Psoas muscle (tissue), 8 donors: ENCODE data around the gene GARS1. TPM values are rescaled to one million over a fixed set of nuclear protein-coding genes. Genes with fewer than 3 reads are reported as not detected.

Experiments
- ATAC-seq, 4 donors: fragments of 200-7000 bp; cut with Tn5 transposase; one replicate each; pipeline ENCODE4 v1.9.1; 2020; ENCODE audit warnings: moderate library complexity in 3 of 4, mild to moderate bottlenecking in 2 of 4
- DNase-seq, 2 donors: peaks; one replicate each; pipeline ENCODE4 v3.0.0-alpha.2; 2020
- H3K27ac ChIP-seq: fragments of 200-600 bp; one replicate; pipeline ENCODE4 v1.8.0; 2022
- H3K27me3 ChIP-seq, 3 donors: fragments of 200-600 bp in 1 of 3; one replicate each; pipeline versions ENCODE4 v1.6.1 to v1.8.0; 2013 to 2022; ENCODE audit warnings: low read length in 2 of 3, mild to moderate bottlenecking in 2 of 3, moderate library complexity in 1 of 3; ENCODE audit not compliant: insufficient read depth in 3 of 3
- H3K36me3 ChIP-seq, 2 donors: fragments of 200-600 bp in 1 of 2; one replicate each; pipeline versions ENCODE4 v1.6.1 to v1.8.0; 2013 to 2022; ENCODE audit warnings: low read depth in 1 of 2, mild to moderate bottlenecking in 1 of 2, moderate library complexity in 1 of 2; ENCODE audit not compliant: insufficient read depth in 1 of 2
- H3K4me1 ChIP-seq: fragments of 200-600 bp; one replicate; pipeline ENCODE4 v1.8.0; 2022
- H3K4me3 ChIP-seq: fragments of 200-600 bp; one replicate; pipeline ENCODE4 v1.8.0; 2022; ENCODE audit warnings: mild to moderate bottlenecking
- H3K9me3 ChIP-seq: fragments of 200-600 bp; one replicate; pipeline ENCODE4 v1.8.0; 2022
- WGBS, 3 donors: extraction: QIAGEN DNeasy Blood & Tissue Kit; methylation state at CpG; one replicate each; pipeline versions ENCODE4 v1.1.6 to v1.1.7; 2013; 5-methylcytosine and 5-hydroxymethylcytosine counted together
- intact Hi-C, 2 donors: fragments of 100-400 bp; cut with DNase I; formaldehyde crosslinking; loops; one replicate each; pipeline versions ENCODE4 v1.11.0 to v1.14.2; 2022
- polyA plus RNA-seq, 3 donors: library from polyadenylated mRNA; stranded (reverse); fragments of 200-250 nt; gene quantifications; one replicate each; pipeline ENCODE4 v1.2.3, GENCODE V29; 2013
- total RNA-seq, 4 donors: library from RNA; stranded (reverse); fragmentation: NEBNext Ultra II Directional in 2 of 4; extraction: Animal tissue kit (Norgen Biotek cat#: 25700) in 2 of 4; gene quantifications; one replicate each; pipeline versions ENCODE4 v1.2.1 to v1.2.4, GENCODE V29; 2021 to 2023
- TF ChIP-seq, protein P1 (sequence below): fragments of 200-600 bp; IDR thresholded peaks from one replicate; pipeline ENCODE4 v1.8.0; 2022; ENCODE audit warnings: antibody characterized with exemption
- donor health status: healthy with polysubstance abuse.
- donor health status: DM: no; HTN: no; CAD: no; lungs with moderate emphysema.
- donor health status: Bipolar disorder and iron deficiency.
- donor health status: healthy.
- donor health status: DM: yes; HTN: yes; CAD: no.
- donor health status: DM: no; HTN: no; CAD: no.
- donor health status: DM: no; HTN: no; CAD: no.
- donor health status: DM: yes; HTN: yes; CAD: no.

The GARS1 gene
- total and polyA plus RNA-seq, 7 donors, result 44.5 to 146 (median 65.5) TPM

DNA sequence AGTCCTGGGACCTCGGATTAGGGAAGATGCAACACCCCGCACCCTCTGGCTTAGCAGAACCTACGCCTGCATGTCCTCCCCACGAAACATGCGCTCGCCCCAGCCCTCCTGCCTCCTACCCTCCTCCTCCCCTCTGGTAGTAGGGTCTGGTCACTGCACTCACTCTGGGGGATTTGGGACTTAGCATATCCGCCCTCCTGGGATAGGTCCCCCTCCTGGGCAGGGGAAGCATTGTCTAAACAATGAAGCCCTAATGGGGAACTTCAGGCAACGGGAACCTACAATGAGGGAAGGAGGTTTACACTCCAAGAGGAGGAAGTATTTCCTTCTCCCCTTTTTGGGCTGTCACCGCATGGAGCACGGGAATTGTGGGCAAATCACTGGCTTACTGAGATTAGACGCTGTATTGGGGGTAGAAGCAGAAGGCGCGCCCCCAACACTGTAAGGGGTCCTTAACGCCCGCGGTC, 86.7 kb downstream of the GARS1 start:
- TF ChIP-seq, protein P1, sequence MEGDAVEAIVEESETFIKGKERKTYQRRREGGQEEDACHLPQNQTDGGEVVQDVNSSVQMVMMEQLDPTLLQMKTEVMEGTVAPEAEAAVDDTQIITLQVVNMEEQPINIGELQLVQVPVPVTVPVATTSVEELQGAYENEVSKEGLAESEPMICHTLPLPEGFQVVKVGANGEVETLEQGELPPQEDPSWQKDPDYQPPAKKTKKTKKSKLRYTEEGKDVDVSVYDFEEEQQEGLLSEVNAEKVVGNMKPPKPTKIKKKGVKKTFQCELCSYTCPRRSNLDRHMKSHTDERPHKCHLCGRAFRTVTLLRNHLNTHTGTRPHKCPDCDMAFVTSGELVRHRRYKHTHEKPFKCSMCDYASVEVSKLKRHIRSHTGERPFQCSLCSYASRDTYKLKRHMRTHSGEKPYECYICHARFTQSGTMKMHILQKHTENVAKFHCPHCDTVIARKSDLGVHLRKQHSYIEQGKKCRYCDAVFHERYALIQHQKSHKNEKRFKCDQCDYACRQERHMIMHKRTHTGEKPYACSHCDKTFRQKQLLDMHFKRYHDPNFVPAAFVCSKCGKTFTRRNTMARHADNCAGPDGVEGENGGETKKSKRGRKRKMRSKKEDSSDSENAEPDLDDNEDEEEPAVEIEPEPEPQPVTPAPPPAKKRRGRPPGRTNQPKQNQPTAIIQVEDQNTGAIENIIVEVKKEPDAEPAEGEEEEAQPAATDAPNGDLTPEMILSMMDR, result no peak
- Histone ChIP-seq H3K4me3 (peak overlapping the region; percentile 65), H3K36me3 (no peaks in the 10 kb centered on the region), H3K27ac (no peak overlapping the region), H3K9me3 (no peaks in the 10 kb centered on the region), H3K4me1 (peaks cover 21% of the 10 kb centered on the region), H3K27me3 (peaks cover 0 to 21% (median 2%) of the 10 kb centered on the region in 3 donors)
- intact Hi-C loops, result loop anchor here in 1 of 2 donors (5.0 kb wide), 1 partner anchor 61 kb away; no protein-coding TSS in a partner anchor
- no peak for ATAC-seq
- DNase-seq, result no peak
- WGBS, 3 donors, result 24 to 36% (median 25%) methylated on average over 15 to 16 of the region's 16 CpGs

DNA sequence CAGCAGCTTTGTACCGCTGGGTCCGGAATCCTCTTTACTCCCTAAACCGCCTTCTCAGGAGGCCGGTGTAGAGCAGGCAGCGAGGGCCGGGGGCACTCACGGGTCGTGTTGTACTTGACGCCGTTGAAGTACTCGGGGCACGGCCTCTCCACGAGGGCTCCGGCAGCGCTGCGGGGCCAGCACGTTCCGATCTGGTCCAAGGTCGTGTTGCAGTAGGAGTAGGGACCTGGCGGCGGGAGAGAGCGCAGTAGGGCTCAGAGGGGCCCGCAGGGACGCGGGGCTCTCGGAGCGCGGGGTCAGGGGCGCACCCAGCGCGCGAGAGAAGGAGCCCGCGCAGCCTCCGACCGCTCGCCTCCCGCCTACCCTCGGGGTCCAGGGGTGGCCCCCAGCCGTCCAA, 87.1 kb downstream of the GARS1 start:
- WGBS, 3 donors, result 1 to 6% (median 3%) methylated on average over 24 to 40 of the region's 40 CpGs

DNA sequence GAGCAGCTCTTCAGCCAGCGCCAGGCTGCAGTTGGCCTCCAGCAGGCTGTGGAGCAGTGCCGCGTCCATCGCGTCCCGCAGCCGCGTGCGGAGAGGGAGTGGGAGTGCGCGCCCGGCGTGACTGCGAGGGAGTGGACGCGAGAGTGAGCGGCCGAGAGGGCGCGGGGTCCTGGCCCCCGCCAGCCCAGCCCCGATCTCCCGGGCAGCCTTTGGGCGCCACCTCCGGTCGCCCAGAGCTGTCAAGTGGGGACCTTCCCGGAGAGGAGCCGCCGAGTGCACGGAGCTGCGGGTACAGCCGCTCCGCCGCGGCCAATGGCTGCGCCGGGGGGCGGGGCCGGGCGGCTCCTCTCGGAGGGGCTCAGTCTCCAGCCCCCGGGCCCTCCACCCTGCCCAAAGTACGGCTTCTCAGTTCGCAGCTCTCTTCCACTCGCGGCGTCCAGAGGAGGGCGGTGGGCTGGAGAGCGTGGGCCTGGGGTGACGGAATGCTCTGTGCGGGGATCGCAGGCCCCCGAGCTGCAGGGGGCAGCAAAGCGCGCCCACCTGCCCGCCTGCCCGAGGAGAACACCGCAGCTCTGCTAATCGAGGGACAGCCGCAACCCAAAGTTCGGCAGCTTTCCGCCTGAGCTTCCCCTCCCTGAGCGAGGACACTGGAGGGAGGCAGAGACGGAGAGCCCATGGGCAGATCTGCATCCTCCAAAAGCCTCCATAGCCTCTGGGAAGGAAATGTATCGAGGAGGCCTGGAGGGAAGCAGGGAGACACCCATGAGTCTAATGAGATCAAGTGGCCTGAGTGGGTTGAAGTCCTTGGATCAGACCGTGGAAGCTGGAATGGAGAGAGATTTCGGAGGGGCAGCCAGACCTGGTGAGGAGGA, 87.8 kb downstream of the GARS1 start, which contains the start of gene CRHR2:
Gene CRHR2, minus strand, starts transcription at position 245 of the 872 bp plus-strand sequence. Its CDS starts 176 bp downstream, at position 69.
- Histone ChIP-seq H3K27ac (no peak within 1 kb of the TSS), H3K4me3 (peak within 1 kb of the TSS; percentile 65), H3K4me1 (peaks cover 21% of the 10 kb centered on the region), H3K27me3 (peaks cover 0 to 21% (median 2%) of the 10 kb centered on the region in 3 donors), H3K9me3 (no peaks in the 10 kb centered on the region), H3K36me3 (no peaks in the 10 kb centered on the region)
- TF ChIP-seq, protein P1, result peak; percentile 54
- WGBS, 3 donors, result 5 to 9% (median 7%) methylated on average over 54 to 67 of the region's 67 CpGs
- ATAC-seq (peak; percentile 67 to 88 (median 76)), DNase-seq (peak in 1 of 2 donors; percentile 26)
- intact Hi-C loops, result loop anchor here (2.0 to 5.0 kb wide), 2 partner anchors 58 to 60 kb away; no protein-coding TSS in a partner anchor

More for the DNA sequence above, 87.1 kb downstream of the GARS1 start:
- Histone ChIP-seq H3K4me1 (peaks cover 21% of the 10 kb centered on the region), H3K27me3 (peaks cover 0 to 21% (median 2%) of the 10 kb centered on the region in 3 donors), H3K36me3 (no peaks in the 10 kb centered on the region), H3K9me3 (no peaks in the 10 kb centered on the region), H3K27ac (no peak overlapping the region), H3K4me3 (peak overlapping the region; percentile 65)
- no peak for DNase-seq
- TF ChIP-seq, protein P1, result no peak
- intact Hi-C loops, result loop anchor here (2.0 to 5.0 kb wide), 2 partner anchors 59 to 60 kb away; no protein-coding TSS in a partner anchor
- peak; percentile 25 to 46 (median 26) for ATAC-seq

DNA sequence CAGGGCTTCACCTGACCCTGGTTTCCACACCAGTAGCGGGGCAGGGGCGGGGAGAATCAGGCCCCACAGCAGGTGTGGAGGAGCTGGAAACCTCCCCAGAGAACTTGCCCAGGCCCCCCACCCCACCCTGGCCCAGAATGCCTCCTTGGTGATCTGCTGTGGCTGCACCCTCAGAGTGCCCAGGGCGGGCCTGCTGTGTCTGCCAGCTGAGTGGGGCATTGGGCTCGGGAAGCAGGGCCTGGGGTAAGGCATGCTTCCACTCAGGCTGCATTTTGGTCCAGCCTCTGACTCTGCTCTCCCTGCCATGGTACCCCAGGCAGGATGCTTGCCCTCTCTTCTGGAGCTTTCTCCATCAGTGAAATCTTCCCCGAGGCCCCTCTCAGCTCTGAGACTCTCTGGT, 88.6 kb downstream of the GARS1 start:
- Histone ChIP-seq H3K4me1 (peaks cover 21% of the 10 kb centered on the region), H3K27ac (no peak overlapping the region), H3K9me3 (no peaks in the 10 kb centered on the region), H3K36me3 (no peaks in the 10 kb centered on the region), H3K4me3 (peak overlapping the region; percentile 65), H3K27me3 (peaks cover 0 to 21% (median 2%) of the 10 kb centered on the region in 3 donors)
- WGBS, 3 donors, result 82 to 91% (median 89%) methylated on average over 5 of the region's 5 CpGs
- ATAC-seq (no peak), DNase-seq (no peak)
- intact Hi-C loops, result loop anchor here (2.0 to 5.0 kb wide), 2 partner anchors 57 to 59 kb away; no protein-coding TSS in a partner anchor
- TF ChIP-seq, protein P1, result no peak

Other genes starting within 250 kb of the GARS1 start
- gene NOD1, start 116.1 kb upstream of the GARS1 start, total RNA-seq, result 1 to 10 TPM; 2.5 to 4.1 (median 2.9) TPM
- gene NOD1, start 116.1 kb upstream of the GARS1 start, polyA plus RNA-seq, result 1 to 10 TPM; 1.7 to 3.3 (median 2.0) TPM
- 10 to 100 TPM; 16.2 to 20.6 (median 17.0) TPM for gene GGCT, start 90.0 kb upstream of the GARS1 start, total RNA-seq
- gene GGCT, start 90.0 kb upstream of the GARS1 start, polyA plus RNA-seq, result 10 to 100 TPM; 30.8 to 55.7 (median 31.8) TPM
- 1 to 10 TPM in 1 of 4 donors, under 1 TPM in 3; 0.34 to 1.3 (median 0.42) TPM for gene CRHR2, start 87.6 kb downstream of the GARS1 start, total RNA-seq
- gene CRHR2, start 87.6 kb downstream of the GARS1 start, polyA plus RNA-seq, result under 1 TPM; 0.09 to 0.34 (median 0.30) TPM
- gene INMT, start 157.3 kb downstream of the GARS1 start, total RNA-seq, result 10 to 100 TPM in 2 of 4 donors, 1 to 10 TPM in 2; 2.3 to 32.0 (median 9.0) TPM
- 1 to 10 TPM; 2.4 to 4.6 (median 2.4) TPM for gene INMT, start 157.3 kb downstream of the GARS1 start, polyA plus RNA-seq
- 1 to 10 TPM; 1.3 to 3.5 (median 2.0) TPM for gene MINDY4, start 176.5 kb downstream of the GARS1 start, total RNA-seq
- gene MINDY4, start 176.5 kb downstream of the GARS1 start, polyA plus RNA-seq, result 1 to 10 TPM in 2 of 3 donors, under 1 TPM in 1; 0.86 to 3.3 (median 1.1) TPM